ENCODE measurements around the gene METTL16. TPM values are rescaled to one million over a fixed set of nuclear protein-coding genes. Genes with fewer than 3 reads are reported as not detected.
A peak's percentile ranks its signal among the peaks of the same experiment; 100 is the strongest.

METTL16 gene
- total RNA-seq, 1 donor = 14.8 TPM

GRCh38 chr17:2396568-2397246 is 115.0 kb downstream of the METTL16 start:
- peak; percentile 99 for DNase-seq (ENCODE audit: insufficient read length, low spot score, missing footprints)
- TF ChIP-seq, protein P1, sequence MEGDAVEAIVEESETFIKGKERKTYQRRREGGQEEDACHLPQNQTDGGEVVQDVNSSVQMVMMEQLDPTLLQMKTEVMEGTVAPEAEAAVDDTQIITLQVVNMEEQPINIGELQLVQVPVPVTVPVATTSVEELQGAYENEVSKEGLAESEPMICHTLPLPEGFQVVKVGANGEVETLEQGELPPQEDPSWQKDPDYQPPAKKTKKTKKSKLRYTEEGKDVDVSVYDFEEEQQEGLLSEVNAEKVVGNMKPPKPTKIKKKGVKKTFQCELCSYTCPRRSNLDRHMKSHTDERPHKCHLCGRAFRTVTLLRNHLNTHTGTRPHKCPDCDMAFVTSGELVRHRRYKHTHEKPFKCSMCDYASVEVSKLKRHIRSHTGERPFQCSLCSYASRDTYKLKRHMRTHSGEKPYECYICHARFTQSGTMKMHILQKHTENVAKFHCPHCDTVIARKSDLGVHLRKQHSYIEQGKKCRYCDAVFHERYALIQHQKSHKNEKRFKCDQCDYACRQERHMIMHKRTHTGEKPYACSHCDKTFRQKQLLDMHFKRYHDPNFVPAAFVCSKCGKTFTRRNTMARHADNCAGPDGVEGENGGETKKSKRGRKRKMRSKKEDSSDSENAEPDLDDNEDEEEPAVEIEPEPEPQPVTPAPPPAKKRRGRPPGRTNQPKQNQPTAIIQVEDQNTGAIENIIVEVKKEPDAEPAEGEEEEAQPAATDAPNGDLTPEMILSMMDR (IDR thresholded peaks at IDR 0.05; ENCODE audit: extremely low read depth, low read depth, low read length) = no peak
- Histone ChIP-seq H3K4me2 (ENCODE audit: insufficient read depth, low read length) (peak overlapping the region; percentile 80), H3K4me1 (ENCODE audit: insufficient read depth, low read length) (peaks cover 43% of the 10 kb centered on the region), H2AFZ (ENCODE audit: low read length) (no peak overlapping the region), H3K27me3 (ENCODE audit: insufficient read depth, low read length) (no peaks in the 10 kb centered on the region), H4K20me1 (ENCODE audit: insufficient read depth, low read length) (peaks cover 8% of the 10 kb centered on the region), H3K36me3 (ENCODE audit: insufficient read depth, low read length) (no peaks in the 10 kb centered on the region), H3K79me2 (ENCODE audit: insufficient read depth, low read length) (peaks cover 63% of the 10 kb centered on the region), H3K9me3 (ENCODE audit: low read depth, low read length) (no peaks in the 10 kb centered on the region), H3K27ac (ENCODE audit: low read depth, low read length) (peak overlapping the region; percentile 89), H3K4me3 (ENCODE audit: insufficient read depth, low read length) (peak overlapping the region; percentile 66)

GRCh38 chr17:2396192-2396567 is 115.5 kb downstream of the METTL16 start:
- Histone ChIP-seq H4K20me1 (ENCODE audit: insufficient read depth, low read length) (peaks cover 13% of the 10 kb centered on the region), H3K36me3 (ENCODE audit: insufficient read depth, low read length) (no peaks in the 10 kb centered on the region), H3K9me3 (ENCODE audit: low read depth, low read length) (no peaks in the 10 kb centered on the region), H2AFZ (ENCODE audit: low read length) (no peak overlapping the region), H3K4me3 (ENCODE audit: insufficient read depth, low read length) (peak overlapping the region; percentile 66), H3K27me3 (ENCODE audit: insufficient read depth, low read length) (no peaks in the 10 kb centered on the region), H3K79me2 (ENCODE audit: insufficient read depth, low read length) (peaks cover 69% of the 10 kb centered on the region), H3K27ac (ENCODE audit: low read depth, low read length) (peak overlapping the region; percentile 89), H3K4me2 (ENCODE audit: insufficient read depth, low read length) (peak overlapping the region; percentile 80), H3K4me1 (ENCODE audit: insufficient read depth, low read length) (peaks cover 48% of the 10 kb centered on the region)
- no peak for DNase-seq (ENCODE audit: insufficient read length, low spot score, missing footprints)
- TF ChIP-seq, protein P1 (IDR thresholded peaks at IDR 0.05; ENCODE audit: extremely low read depth, low read depth, low read length) = peak; percentile 2

DNA sequence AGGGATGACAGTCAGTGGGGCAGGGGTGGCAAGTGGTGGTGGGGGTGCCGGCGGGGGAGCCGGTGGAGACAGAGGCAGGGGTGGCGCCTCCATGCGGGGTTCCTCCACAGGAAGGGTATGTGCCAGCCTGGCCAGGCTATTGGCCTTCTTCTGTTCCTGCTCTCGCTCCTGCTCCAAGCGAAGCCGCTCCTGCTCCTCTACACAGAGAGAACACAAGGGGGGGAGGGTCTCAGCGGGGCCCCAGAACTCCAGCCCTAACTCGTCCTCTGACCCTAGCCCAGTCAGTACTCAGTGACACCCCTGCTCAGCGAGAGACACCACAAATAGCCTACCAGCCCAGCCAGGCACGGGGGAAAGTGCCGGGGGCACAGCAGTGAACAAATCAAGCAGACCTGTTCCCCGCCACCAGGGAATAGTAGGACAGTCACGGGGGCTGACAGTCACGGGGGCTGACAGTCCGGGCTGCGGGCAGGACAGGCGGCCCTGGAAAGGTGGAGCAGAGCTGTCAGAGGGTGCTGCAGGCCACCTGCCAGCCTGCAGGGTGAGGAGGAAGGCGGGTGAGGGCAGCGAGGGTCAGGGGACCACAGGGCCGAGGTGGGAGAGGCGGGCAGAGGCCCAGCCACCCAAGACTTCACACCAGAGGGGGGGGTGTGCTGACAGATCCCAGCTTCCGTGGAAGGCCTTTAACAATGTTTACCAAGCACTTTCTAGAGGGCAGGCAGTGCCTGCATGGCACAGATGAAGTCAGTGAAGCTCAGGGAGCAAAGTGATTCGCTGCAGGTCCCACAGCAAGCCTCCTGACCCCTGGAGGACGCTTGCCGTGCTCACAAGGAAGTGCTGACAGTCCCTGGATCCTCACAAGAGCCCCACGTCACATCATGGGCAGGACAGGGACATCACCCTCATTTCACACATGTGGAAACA is 116.2 kb downstream of the METTL16 start:
- H3K4me3 ChIP-seq (ENCODE audit: insufficient read depth, low read length) = peak overlapping the region; percentile 66
- H3K4me2 ChIP-seq (ENCODE audit: insufficient read depth, low read length) = peak overlapping the region; percentile 80
- peak; percentile 90 for DNase-seq (ENCODE audit: insufficient read length, low spot score, missing footprints)
- peaks cover 73% of the 10 kb centered on the region for H3K79me2 ChIP-seq (ENCODE audit: insufficient read depth, low read length)
- no peaks in the 10 kb centered on the region for H3K9me3 ChIP-seq (ENCODE audit: low read depth, low read length)
- peaks cover 52% of the 10 kb centered on the region for H3K4me1 ChIP-seq (ENCODE audit: insufficient read depth, low read length)
- no peaks in the 10 kb centered on the region for H3K36me3 ChIP-seq (ENCODE audit: insufficient read depth, low read length)
- no peaks in the 10 kb centered on the region for H3K27me3 ChIP-seq (ENCODE audit: insufficient read depth, low read length)
- peak overlapping the region; percentile 89 for H3K27ac ChIP-seq (ENCODE audit: low read depth, low read length)
- TF ChIP-seq, protein P1 (IDR thresholded peaks at IDR 0.05; ENCODE audit: extremely low read depth, low read depth, low read length) = peak; percentile 35
- peaks cover 15% of the 10 kb centered on the region for H4K20me1 ChIP-seq (ENCODE audit: insufficient read depth, low read length)
- H2AFZ ChIP-seq (ENCODE audit: low read length) = no peak overlapping the region

GRCh38 chr17:2394775-2395201 is 116.9 kb downstream of the METTL16 start:
- Histone ChIP-seq H3K9me3 (ENCODE audit: low read depth, low read length) (no peaks in the 10 kb centered on the region), H2AFZ (ENCODE audit: low read length) (no peak overlapping the region), H3K79me2 (ENCODE audit: insufficient read depth, low read length) (peaks cover 75% of the 10 kb centered on the region), H3K4me1 (ENCODE audit: insufficient read depth, low read length) (peaks cover 55% of the 10 kb centered on the region), H3K4me2 (ENCODE audit: insufficient read depth, low read length) (no peak overlapping the region), H3K27me3 (ENCODE audit: insufficient read depth, low read length) (no peaks in the 10 kb centered on the region), H3K27ac (ENCODE audit: low read depth, low read length) (peak overlapping the region; percentile 99), H3K4me3 (ENCODE audit: insufficient read depth, low read length) (no peak overlapping the region), H3K36me3 (ENCODE audit: insufficient read depth, low read length) (peaks cover 6% of the 10 kb centered on the region), H4K20me1 (ENCODE audit: insufficient read depth, low read length) (peaks cover 20% of the 10 kb centered on the region)
- no peak for DNase-seq (ENCODE audit: insufficient read length, low spot score, missing footprints)
- TF ChIP-seq, protein P1 (IDR thresholded peaks at IDR 0.05; ENCODE audit: extremely low read depth, low read depth, low read length) = no peak

Measured in osteoblast (primary cell).